Upper lobe of right lung (tissue), 1 donor: ENCODE measurements around the gene DNMT1. TPM values are rescaled to one million over a fixed set of nuclear protein-coding genes. Genes with fewer than 3 reads are reported as not detected.

Source experiments
- ATAC-seq: fragments of 200-7000 bp; cut with Tn5 transposase; one replicate; pipeline ENCODE4 v1.9.1; 2020; ENCODE audit warnings: mild to moderate bottlenecking, moderate library complexity
- DNase-seq: peaks from one replicate; pipeline ENCODE4 v3.0.0-alpha.2; 2020
- H3K27ac ChIP-seq: fragments of 200-600 bp; one replicate; pipeline ENCODE4 v1.8.0; 2022
- H3K27me3 ChIP-seq: fragments of 200-600 bp; one replicate; pipeline ENCODE4 v1.8.0; 2022; ENCODE audit warnings: mild to moderate bottlenecking
- H3K36me3 ChIP-seq: fragments of 200-600 bp; one replicate; pipeline ENCODE4 v1.8.0; 2022
- H3K4me1 ChIP-seq: fragments of 200-600 bp; one replicate; pipeline ENCODE4 v1.8.0; 2022
- H3K4me3 ChIP-seq: fragments of 200-600 bp; one replicate; pipeline ENCODE4 v1.8.0; 2022; ENCODE audit warnings: mild to moderate bottlenecking
- H3K9me3 ChIP-seq: fragments of 200-600 bp; one replicate; pipeline ENCODE4 v1.8.0; 2022
- intact Hi-C: fragments of 100-400 bp; cut with DNase I; formaldehyde crosslinking; loops from one replicate; pipeline ENCODE4 v1.11.0; 2022
- total RNA-seq: library from RNA; stranded (reverse); fragmentation: NEBNext Ultra II Directional; extraction: Animal tissue kit (Norgen Biotek cat#: 25700); gene quantifications from one replicate; pipeline ENCODE4 v1.2.1, GENCODE V29; 2021
- TF ChIP-seq, protein P1 (sequence below): fragments of 200-600 bp; IDR thresholded peaks from one replicate; pipeline ENCODE4 v1.8.0; 2022; ENCODE audit warnings: antibody characterized with exemption
- donor health status: DM: no; HTN: yes; CAD: no; lungs with severe emphysema.

Gene DNMT1
- total RNA-seq, 1 donor from 2014 or later: 72.1 TPM

DNA sequence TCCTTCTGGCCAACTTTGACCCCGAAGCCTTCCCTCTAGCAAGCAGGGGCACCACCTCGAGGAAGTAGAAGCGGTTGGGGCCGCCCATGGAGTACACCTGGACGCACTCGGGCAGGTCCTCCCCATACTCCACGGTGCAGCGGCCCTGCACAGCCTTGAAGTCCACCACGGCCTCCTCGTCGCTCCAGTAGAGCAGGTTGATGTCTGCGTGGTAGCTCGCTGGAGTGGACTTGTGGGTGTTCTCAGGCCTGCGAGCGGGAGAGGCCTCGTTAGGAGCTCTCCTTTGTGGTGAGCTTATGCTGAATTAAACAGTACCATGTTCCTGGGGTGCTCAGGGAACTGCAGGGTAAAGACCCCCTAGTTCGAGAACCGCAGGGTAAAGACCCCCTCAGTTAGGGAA lies 52.8 kb downstream of the DNMT1 start:
- TF ChIP-seq, protein P1, sequence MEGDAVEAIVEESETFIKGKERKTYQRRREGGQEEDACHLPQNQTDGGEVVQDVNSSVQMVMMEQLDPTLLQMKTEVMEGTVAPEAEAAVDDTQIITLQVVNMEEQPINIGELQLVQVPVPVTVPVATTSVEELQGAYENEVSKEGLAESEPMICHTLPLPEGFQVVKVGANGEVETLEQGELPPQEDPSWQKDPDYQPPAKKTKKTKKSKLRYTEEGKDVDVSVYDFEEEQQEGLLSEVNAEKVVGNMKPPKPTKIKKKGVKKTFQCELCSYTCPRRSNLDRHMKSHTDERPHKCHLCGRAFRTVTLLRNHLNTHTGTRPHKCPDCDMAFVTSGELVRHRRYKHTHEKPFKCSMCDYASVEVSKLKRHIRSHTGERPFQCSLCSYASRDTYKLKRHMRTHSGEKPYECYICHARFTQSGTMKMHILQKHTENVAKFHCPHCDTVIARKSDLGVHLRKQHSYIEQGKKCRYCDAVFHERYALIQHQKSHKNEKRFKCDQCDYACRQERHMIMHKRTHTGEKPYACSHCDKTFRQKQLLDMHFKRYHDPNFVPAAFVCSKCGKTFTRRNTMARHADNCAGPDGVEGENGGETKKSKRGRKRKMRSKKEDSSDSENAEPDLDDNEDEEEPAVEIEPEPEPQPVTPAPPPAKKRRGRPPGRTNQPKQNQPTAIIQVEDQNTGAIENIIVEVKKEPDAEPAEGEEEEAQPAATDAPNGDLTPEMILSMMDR: no peak
- intact Hi-C loops: no loop called here
- H3K4me1 ChIP-seq: peaks cover 7% of the 10 kb centered on the region
- H3K27ac ChIP-seq: peak overlapping the region; percentile 59
- no peak overlapping the region for H3K4me3 ChIP-seq
- no peak for DNase-seq
- H3K27me3 ChIP-seq: no peaks in the 10 kb centered on the region
- no peaks in the 10 kb centered on the region for H3K9me3 ChIP-seq
- no peak for ATAC-seq
- peaks cover 100% of the 10 kb centered on the region for H3K36me3 ChIP-seq

- no peaks in the 10 kb centered on the region for H3K27me3 ChIP-seq
- intact Hi-C loops: no loop called here
- DNase-seq (no peak), ATAC-seq (no peak)
- TF ChIP-seq, protein P1: no peak
- H3K4me3 ChIP-seq: no peak overlapping the region
- H3K4me1 ChIP-seq: peaks cover 7% of the 10 kb centered on the region
- peaks cover 100% of the 10 kb centered on the region for H3K36me3 ChIP-seq
- H3K9me3 ChIP-seq: no peaks in the 10 kb centered on the region
- H3K27ac ChIP-seq: peak overlapping the region; percentile 59
Measured at GRCh38 chr19:10141479-10141878, 53.3 kb downstream of the DNMT1 start.

GRCh38 chr19:10139952-10140351 lies 54.8 kb downstream of the DNMT1 start:
- DNase-seq (no peak), ATAC-seq (no peak)
- Histone ChIP-seq H3K27me3 (no peaks in the 10 kb centered on the region), H3K36me3 (peaks cover 100% of the 10 kb centered on the region), H3K27ac (no peak overlapping the region), H3K9me3 (no peaks in the 10 kb centered on the region), H3K4me3 (no peak overlapping the region), H3K4me1 (peaks cover 7% of the 10 kb centered on the region)
- TF ChIP-seq, protein P1: no peak
- intact Hi-C loops: no loop called here

GRCh38 chr19:10138879-10139795 lies 55.6 kb downstream of the DNMT1 start:
- H3K4me1 ChIP-seq: peaks cover 7% of the 10 kb centered on the region
- H3K27me3 ChIP-seq: no peaks in the 10 kb centered on the region
- TF ChIP-seq, protein P1: no peak
- DNase-seq (no peak), ATAC-seq (no peak)
- H3K27ac ChIP-seq: no peak overlapping the region
- H3K36me3 ChIP-seq: peaks cover 98% of the 10 kb centered on the region
- intact Hi-C loops: no loop called here
- H3K9me3 ChIP-seq: no peaks in the 10 kb centered on the region
- H3K4me3 ChIP-seq: no peak overlapping the region

DNA sequence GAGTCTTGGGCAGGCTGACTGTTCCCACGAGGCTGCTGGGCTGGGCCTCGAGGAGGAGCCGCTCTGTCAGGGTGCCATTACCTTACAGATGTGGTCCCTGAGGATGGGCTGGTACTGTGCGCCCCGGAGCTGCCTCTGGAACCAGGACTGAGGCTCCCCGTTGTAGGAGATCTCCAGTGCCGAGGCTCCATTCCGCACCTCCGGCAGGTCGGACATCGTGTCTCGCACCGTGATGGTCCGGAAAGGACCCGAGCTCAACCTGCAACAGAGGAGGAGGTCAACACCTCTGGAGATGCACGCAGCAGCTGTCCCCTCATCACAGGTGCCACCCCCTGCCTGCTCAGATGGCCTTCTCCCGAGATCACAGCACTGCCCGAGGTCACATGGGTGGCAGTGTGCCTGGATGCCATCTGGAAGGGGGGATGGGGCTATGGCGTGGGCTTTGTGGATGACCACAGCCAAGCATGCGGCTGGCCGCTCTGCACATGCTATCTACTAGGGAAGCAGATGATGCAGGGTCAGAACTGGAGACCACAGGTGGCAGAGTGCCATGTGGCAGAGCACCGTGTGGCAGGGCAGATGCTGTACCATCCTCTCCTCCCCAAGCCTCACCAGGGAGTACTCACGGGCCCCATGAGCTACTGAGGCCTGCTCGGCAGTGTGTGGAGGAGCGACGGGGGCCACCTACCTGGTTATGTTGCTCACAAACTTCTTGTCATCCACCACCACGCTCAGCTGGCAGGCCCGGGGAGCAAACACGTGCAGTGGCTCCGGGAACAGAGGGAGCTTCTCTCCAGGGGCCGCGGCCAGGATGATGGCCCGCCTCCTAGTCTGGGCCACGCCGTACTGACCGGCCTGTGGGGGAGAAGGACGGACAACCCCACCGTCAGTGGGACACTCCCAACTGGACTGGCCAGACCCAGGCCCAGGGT lies 56.7 kb downstream of the DNMT1 start:
- Histone ChIP-seq H3K4me3 (no peak overlapping the region), H3K27me3 (no peaks in the 10 kb centered on the region), H3K36me3 (peaks cover 98% of the 10 kb centered on the region), H3K4me1 (no peaks in the 10 kb centered on the region), H3K27ac (no peak overlapping the region), H3K9me3 (no peaks in the 10 kb centered on the region)
- no peak for ATAC-seq
- DNase-seq: no peak
- intact Hi-C loops: no loop called here
- TF ChIP-seq, protein P1: no peak
